HEK293 (cell line): Measurements from ENCODE around the gene PIEZO1.

Experiments
- CTCF ChIA-PET: fragments of 350-600 bp; formaldehyde crosslinking; extraction: SDS; loops from one replicate; lab custom pipeline; 2021; ENCODE audit warnings: antibody characterized with exemption; lab: Yijun Ruan, JAX
- POLR2A ChIA-PET: fragments of 300-600 bp; formaldehyde crosslinking; extraction: SDS; loops from one replicate; lab custom pipeline; 2020; ENCODE audit warnings: antibody characterized with exemption, inconsistent platforms; lab: Yijun Ruan, JAX
- H3K27ac ChIP-seq: fragments of 200-500 bp; sonication (Bioruptor generic); 2 replicates; pipeline ENCODE4 v1.5.1; 2014; ENCODE audit warnings: low read depth, low read length, control low read depth, inconsistent platforms; ENCODE audit errors: extremely low read depth
- H3K36me3 ChIP-seq, 2 experiments: fragments of 200-500 bp in 1 of 2; sonication (Bioruptor generic) in 1 of 2; 1 replicate in 1 of 2; 2 replicates in 1 of 2; pipeline ENCODE4 v1.5.1; 2014 to 2017; ENCODE audit warnings: inconsistent platforms in 2 of 2, low read length in 2 of 2; ENCODE audit not compliant: control insufficient read depth in 2 of 2, insufficient read depth in 1 of 2
- H3K4me1 ChIP-seq: fragments of 200-500 bp; sonication (Bioruptor generic); 2 replicates; pipeline ENCODE4 v1.5.1; 2014; ENCODE audit warnings: mild to moderate bottlenecking, low read length, inconsistent platforms; ENCODE audit not compliant: control insufficient read depth, insufficient read depth
- H3K4me3 ChIP-seq: 2 replicates; pipeline ENCODE4 v1.5.1; 2011; ENCODE audit warnings: low read depth, mild to moderate bottlenecking, control low read depth, low read length, moderate library complexity
- H3K9me3 ChIP-seq: fragments of 200-500 bp; sonication (Bioruptor generic); 2 replicates; pipeline ENCODE4 v1.5.1; 2014; ENCODE audit warnings: low read depth, low read length, inconsistent platforms; ENCODE audit not compliant: control insufficient read depth, insufficient read depth
- ATF2 ChIP-seq: fragments of 450-650 bp; formaldehyde crosslinking; IDR thresholded peaks from 2 replicates; pipeline ENCODE4 v1.5.1; 2016; ENCODE audit warnings: missing biosample characterization, missing genetic modification characterization, low read depth
- IKZF3 ChIP-seq: fragments of 450-650 bp; IDR thresholded peaks from 2 replicates; pipeline ENCODE4 v1.5.0; 2018; ENCODE audit warnings: missing biosample characterization, mild to moderate bottlenecking, missing genetic modification characterization, moderate library complexity
- KLF1 ChIP-seq: fragments of 450-650 bp; formaldehyde crosslinking; IDR thresholded peaks from 2 replicates; pipeline ENCODE4 v1.5.1; 2016; ENCODE audit warnings: missing biosample characterization, missing genetic modification characterization
- KLF7 ChIP-seq: fragments of 450-650 bp; formaldehyde crosslinking; IDR thresholded peaks from 2 replicates; pipeline ENCODE4 v1.5.1; 2016; ENCODE audit warnings: missing biosample characterization, missing genetic modification characterization, borderline replicate concordance
- MZF1 ChIP-seq: fragments of 450-650 bp; formaldehyde crosslinking; IDR thresholded peaks from 2 replicates; pipeline ENCODE4 v1.5.1; 2017; ENCODE audit warnings: missing biosample characterization, missing genetic modification characterization, borderline replicate concordance
- SP2 ChIP-seq: fragments of 450-650 bp; formaldehyde crosslinking; IDR thresholded peaks from 2 replicates; pipeline ENCODE4 v1.5.1; 2016; ENCODE audit warnings: missing biosample characterization, missing genetic modification characterization
- ZBTB20 ChIP-seq: fragments of 450-650 bp; formaldehyde crosslinking; IDR thresholded peaks from 2 replicates; pipeline ENCODE4 v1.5.1; 2016; ENCODE audit warnings: missing biosample characterization, missing genetic modification characterization
- ZBTB6 ChIP-seq: fragments of 450-650 bp; formaldehyde crosslinking; IDR thresholded peaks from 2 replicates; pipeline ENCODE4 v1.5.1; 2017; ENCODE audit warnings: missing biosample characterization, missing genetic modification characterization
- ZNF121 ChIP-seq: fragments of 450-650 bp; formaldehyde crosslinking; IDR thresholded peaks from 2 replicates; pipeline ENCODE4 v1.5.1; 2016; ENCODE audit warnings: missing biosample characterization, missing genetic modification characterization
- ZNF174 ChIP-seq: fragments of 450-650 bp; formaldehyde crosslinking; IDR thresholded peaks from 2 replicates; pipeline ENCODE4 v1.5.0; 2017; ENCODE audit warnings: missing biosample characterization, mild to moderate bottlenecking, missing genetic modification characterization
- ZNF223 ChIP-seq: fragments of 450-650 bp; formaldehyde crosslinking; IDR thresholded peaks from 2 replicates; pipeline ENCODE4 v1.5.1; 2016; ENCODE audit warnings: missing biosample characterization, missing genetic modification characterization
- ZNF266 ChIP-seq: fragments of 450-650 bp; formaldehyde crosslinking; IDR thresholded peaks from 2 replicates; pipeline ENCODE4 v1.5.1; 2016; ENCODE audit warnings: missing biosample characterization, missing genetic modification characterization, low read depth
- ZNF398 ChIP-seq: fragments of 450-650 bp; formaldehyde crosslinking; IDR thresholded peaks from 2 replicates; pipeline ENCODE4 v1.5.1; 2017; ENCODE audit warnings: missing biosample characterization, missing genetic modification characterization
- ZNF433 ChIP-seq: fragments of 450-650 bp; formaldehyde crosslinking; IDR thresholded peaks from 2 replicates; pipeline ENCODE4 v1.5.1; 2016; ENCODE audit warnings: missing biosample characterization, missing genetic modification characterization, low read depth
- ZNF600 ChIP-seq: fragments of 450-650 bp; formaldehyde crosslinking; IDR thresholded peaks from 2 replicates; pipeline ENCODE4 v1.5.1; 2016; ENCODE audit warnings: missing biosample characterization, missing genetic modification characterization
- TF ChIP-seq, protein P1 (sequence below): fragments of 450-650 bp; formaldehyde crosslinking; IDR thresholded peaks from 2 replicates; pipeline ENCODE4; 2016; ENCODE audit warnings: missing biosample characterization, missing genetic modification characterization
- TF ChIP-seq, protein P2 (sequence below): fragments of 450-650 bp; formaldehyde crosslinking; IDR thresholded peaks from 2 replicates; pipeline ENCODE4 v1.5.1; 2016; ENCODE audit warnings: missing biosample characterization, missing genetic modification characterization
- TF ChIP-seq, protein P3 (sequence below): fragments of 450-650 bp; formaldehyde crosslinking; IDR thresholded peaks from 2 replicates; pipeline ENCODE4 v1.5.1; 2016; ENCODE audit warnings: missing biosample characterization, missing genetic modification characterization

Gene PIEZO1

DNA sequence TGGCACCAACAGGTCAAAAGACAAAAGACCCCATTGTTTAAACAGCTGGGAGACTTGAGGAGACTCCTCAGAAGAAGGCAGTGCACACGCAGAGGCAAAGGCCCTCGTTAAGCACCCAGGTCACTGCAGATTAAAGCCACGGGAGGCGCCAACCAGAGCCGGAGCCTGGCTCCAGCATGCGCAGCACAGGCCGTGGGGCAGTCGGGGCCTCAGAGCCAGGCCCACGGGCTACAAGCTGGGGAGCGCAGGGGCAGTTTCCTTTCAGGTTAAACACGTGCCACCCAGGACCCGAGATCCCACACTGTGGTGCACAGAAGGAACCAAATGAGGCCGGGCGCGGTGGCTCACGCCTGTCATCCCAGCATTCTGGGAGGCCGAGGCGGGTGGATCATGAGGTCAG lies 9.2 kb downstream of the PIEZO1 start:
- ChIA-PET POLR2A (no interaction called here), CTCF (interaction anchor here (1.3 kb wide), 1 partner anchor 38 kb away, joined by 5 read pairs; no protein-coding TSS in a partner anchor)
- no peaks in the 10 kb centered on the region for H3K36me3 ChIP-seq
- TF ChIP-seq ATF2 (tag by site-specific recombination) (no peak), KLF7 (no peak), ZNF398 (tag by site-specific recombination) (no peak), ZBTB6 (tag by site-specific recombination) (peak; percentile 39; the same call in 1 of the 2 replicates), ZNF121 (tag by site-specific recombination) (no peak), ZNF174 (tag by site-specific recombination) (no peak), ZNF433 (tag by site-specific recombination) (no peak), MZF1 (tag by site-specific recombination) (no peak)
- H3K4me3 ChIP-seq: no peak overlapping the region
- H3K9me3 ChIP-seq: no peaks in the 10 kb centered on the region
- H3K4me1 ChIP-seq: peaks cover 23% of the 10 kb centered on the region
- no peak overlapping the region for H3K27ac ChIP-seq

DNA sequence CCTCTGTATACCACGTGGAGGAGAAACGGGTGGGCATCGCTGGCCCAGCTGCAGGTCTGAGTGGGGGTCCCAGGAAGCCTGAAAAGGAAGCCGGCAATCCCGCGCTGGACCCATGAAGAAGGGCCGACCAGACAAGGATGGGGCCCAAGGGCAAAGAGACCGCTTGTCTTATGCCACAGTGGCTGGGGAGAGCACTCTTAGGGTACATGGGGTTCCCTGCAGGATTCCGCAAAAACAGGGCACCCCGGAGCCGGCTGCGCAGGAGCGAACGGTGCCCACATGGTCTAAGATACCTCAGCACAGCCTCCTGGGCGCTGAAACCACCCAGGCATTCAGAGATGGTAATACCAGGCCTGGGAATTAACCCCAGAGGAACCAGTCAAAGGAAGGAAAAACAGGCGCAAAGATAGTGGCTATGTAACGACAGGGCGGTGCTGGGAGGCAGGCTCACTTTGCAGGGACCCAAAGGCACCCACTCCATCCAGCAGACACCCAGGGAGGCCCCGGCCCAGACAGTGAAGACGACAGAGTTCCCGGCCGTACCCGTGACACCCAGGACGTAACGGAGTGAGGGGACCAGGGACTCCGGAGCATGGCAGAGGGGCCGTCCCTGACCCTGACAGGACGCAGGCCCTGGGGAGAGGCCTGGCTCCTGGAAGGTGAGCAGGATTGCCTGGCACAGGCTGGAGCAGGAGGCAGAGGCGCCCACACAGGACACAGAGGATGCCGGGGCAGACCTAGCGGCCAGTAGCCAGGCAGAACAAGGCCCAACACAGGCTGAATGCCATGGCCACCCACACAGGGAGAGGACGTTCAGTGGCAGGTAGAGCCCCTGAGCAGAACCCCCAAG lies 10.3 kb downstream of the PIEZO1 start:
- POLR2A ChIA-PET: interaction anchor here (0.7 to 1.4 kb wide), 2 partner anchors 10 to 215 kb away, joined by 3 to 10 read pairs; partner anchors contain the start of gene PIEZO1
- H3K27ac ChIP-seq: no peak overlapping the region; the same call in 1 of the 2 replicates
- H3K36me3 ChIP-seq: no peaks in the 10 kb centered on the region

DNA sequence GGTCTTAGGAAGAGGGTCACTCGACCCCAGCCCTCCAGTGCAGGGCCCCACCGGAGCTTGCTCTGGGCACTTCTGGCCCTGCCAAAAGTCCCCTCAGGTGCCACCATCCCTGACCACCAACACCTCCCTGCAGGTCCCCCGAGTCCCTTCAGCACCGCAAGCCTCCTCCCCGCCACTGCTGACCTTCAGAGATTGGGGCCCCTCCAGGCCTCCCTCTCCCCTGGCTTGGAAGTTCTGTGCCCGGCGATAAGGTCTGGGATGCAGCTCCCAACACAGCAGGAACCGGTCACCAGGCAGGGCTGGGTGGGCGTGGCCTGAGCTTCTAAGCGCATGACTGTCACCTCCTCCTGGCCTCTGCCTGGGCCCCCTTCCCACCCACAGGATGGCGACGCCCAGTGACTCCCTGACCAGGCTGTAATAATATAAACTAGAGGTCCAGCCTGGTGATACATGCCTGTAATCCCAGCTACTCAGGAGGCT lies 11.2 kb downstream of the PIEZO1 start:
- CTCF ChIA-PET: interaction anchor here (0.6 to 9.2 kb wide), 5 partner anchors 10 to 1200 kb away, joined by 4 to 58 read pairs (median 4); no protein-coding TSS in a partner anchor
- no peak overlapping the region for H3K27ac ChIP-seq
- TF ChIP-seq ZNF223 (peak; percentile 98), ZBTB20 (tag by site-specific recombination) (peak; percentile 61), IKZF3 (tag by site-specific recombination) (peak; percentile 72), ZNF266 (tag by site-specific recombination) (no peak), KLF1 (tag by site-specific recombination) (peak; percentile 93)
- TF ChIP-seq, protein P1, sequence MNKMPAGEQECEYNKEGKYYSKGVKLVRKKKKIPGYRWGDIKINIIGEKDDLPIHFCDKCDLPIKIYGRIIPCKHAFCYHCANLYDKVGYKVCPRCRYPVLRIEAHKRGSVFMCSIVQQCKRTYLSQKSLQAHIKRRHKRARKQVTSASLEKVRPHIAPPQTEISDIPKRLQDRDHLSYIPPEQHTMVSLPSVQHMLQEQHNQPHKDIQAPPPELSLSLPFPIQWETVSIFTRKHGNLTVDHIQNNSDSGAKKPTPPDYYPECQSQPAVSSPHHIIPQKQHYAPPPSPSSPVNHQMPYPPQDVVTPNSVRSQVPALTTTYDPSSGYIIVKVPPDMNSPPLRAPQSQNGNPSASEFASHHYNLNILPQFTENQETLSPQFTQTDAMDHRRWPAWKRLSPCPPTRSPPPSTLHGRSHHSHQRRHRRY (tag by site-specific recombination): no peak
- TF ChIP-seq, protein P2, sequence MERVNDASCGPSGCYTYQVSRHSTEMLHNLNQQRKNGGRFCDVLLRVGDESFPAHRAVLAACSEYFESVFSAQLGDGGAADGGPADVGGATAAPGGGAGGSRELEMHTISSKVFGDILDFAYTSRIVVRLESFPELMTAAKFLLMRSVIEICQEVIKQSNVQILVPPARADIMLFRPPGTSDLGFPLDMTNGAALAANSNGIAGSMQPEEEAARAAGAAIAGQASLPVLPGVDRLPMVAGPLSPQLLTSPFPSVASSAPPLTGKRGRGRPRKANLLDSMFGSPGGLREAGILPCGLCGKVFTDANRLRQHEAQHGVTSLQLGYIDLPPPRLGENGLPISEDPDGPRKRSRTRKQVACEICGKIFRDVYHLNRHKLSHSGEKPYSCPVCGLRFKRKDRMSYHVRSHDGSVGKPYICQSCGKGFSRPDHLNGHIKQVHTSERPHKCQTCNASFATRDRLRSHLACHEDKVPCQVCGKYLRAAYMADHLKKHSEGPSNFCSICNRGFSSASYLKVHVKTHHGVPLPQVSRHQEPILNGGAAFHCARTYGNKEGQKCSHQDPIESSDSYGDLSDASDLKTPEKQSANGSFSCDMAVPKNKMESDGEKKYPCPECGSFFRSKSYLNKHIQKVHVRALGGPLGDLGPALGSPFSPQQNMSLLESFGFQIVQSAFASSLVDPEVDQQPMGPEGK (tag by site-specific recombination): peak; percentile 79
- TF ChIP-seq, protein P3, sequence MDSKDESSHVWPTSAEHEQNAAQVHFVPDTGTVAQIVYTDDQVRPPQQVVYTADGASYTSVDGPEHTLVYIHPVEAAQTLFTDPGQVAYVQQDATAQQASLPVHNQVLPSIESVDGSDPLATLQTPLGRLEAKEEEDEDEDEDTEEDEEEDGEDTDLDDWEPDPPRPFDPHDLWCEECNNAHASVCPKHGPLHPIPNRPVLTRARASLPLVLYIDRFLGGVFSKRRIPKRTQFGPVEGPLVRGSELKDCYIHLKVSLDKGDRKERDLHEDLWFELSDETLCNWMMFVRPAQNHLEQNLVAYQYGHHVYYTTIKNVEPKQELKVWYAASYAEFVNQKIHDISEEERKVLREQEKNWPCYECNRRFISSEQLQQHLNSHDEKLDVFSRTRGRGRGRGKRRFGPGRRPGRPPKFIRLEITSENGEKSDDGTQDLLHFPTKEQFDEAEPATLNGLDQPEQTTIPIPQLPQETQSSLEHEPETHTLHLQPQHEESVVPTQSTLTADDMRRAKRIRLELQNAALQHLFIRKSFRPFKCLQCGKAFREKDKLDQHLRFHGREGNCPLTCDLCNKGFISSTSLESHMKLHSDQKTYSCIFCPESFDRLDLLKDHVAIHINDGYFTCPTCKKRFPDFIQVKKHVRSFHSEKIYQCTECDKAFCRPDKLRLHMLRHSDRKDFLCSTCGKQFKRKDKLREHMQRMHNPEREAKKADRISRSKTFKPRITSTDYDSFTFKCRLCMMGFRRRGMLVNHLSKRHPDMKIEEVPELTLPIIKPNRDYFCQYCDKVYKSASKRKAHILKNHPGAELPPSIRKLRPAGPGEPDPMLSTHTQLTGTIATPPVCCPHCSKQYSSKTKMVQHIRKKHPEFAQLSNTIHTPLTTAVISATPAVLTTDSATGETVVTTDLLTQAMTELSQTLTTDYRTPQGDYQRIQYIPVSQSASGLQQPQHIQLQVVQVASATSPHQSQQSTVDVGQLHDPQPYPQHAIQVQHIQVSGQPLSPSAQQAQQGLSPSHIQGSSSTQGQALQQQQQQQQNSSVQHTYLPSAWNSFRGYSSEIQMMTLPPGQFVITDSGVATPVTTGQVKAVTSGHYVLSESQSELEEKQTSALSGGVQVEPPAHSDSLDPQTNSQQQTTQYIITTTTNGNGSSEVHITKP (tag by site-specific recombination): peak; percentile 80

More for the DNA sequence above, 10.3 kb downstream of the PIEZO1 start:
- Histone ChIP-seq H3K4me3 (no peak overlapping the region), H3K9me3 (no peaks in the 10 kb centered on the region), H3K4me1 (peaks cover 25% of the 10 kb centered on the region)
- no peak for TF ChIP-seq SP2 (tag by site-specific recombination)
- peak; percentile 70 for TF ChIP-seq ZNF600 (tag by site-specific recombination)
- CTCF ChIA-PET: interaction anchor here (1.2 to 9.2 kb wide), 4 partner anchors 11 to 38 kb away, joined by 4 to 58 read pairs (median 4); no protein-coding TSS in a partner anchor

More for the DNA sequence above, 11.2 kb downstream of the PIEZO1 start:
- POLR2A ChIA-PET: interaction anchor here (0.8 to 1.4 kb wide), 4 partner anchors 10 to 36 kb away, joined by 3 to 10 read pairs (median 4); partner anchors contain the start of gene PIEZO1
- Histone ChIP-seq H3K9me3 (no peaks in the 10 kb centered on the region), H3K4me3 (no peak overlapping the region), H3K36me3 (no peaks in the 10 kb centered on the region), H3K4me1 (peaks cover 28% of the 10 kb centered on the region)
